ENCODE data around the gene CGB1. TPM values are rescaled to one million over a fixed set of nuclear protein-coding genes. Genes with fewer than 3 reads are reported as not detected.
"Not testable (repeated sequence)": the region's sequence is repeated elsewhere in the genome, so short reads cannot be mapped to it uniquely, and the experiment has no call there.

CGB1 gene
- total and polyA plus RNA-seq, 8 donors = not detected

DNA sequence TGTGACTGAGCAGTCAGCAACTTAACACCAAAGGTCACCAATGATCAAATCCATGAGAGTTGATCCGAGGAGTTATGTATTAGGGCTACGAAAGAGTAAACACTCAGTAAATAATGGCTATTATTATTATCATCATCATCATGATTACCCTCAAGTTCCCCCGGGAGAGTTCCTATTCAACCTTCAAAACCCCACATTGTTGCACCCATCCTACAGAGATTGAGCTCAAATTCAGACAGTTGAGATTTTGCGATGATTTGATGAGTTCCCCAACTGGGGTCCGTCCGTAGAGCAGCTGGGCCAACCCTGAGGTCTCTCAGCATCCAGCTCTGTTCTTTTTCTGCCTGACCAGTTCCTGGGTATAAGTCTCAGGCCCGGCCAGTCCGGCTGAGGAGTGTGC is 1.4 kb upstream of the CGB1 start:
- 73 to 77% methylated on average over 5 to 8 of the region's 8 CpGs for WGBS, 2 donors
- H3K9me3 ChIP-seq; DNase-seq; H3K36me3 ChIP-seq; H3K27me3 ChIP-seq; H3K4me1 ChIP-seq; intact Hi-C loops (cut with DNase I); ATAC-seq; H3K27ac ChIP-seq; FAIRE-seq; H3K4me3 ChIP-seq: not testable (repeated sequence)

DNA sequence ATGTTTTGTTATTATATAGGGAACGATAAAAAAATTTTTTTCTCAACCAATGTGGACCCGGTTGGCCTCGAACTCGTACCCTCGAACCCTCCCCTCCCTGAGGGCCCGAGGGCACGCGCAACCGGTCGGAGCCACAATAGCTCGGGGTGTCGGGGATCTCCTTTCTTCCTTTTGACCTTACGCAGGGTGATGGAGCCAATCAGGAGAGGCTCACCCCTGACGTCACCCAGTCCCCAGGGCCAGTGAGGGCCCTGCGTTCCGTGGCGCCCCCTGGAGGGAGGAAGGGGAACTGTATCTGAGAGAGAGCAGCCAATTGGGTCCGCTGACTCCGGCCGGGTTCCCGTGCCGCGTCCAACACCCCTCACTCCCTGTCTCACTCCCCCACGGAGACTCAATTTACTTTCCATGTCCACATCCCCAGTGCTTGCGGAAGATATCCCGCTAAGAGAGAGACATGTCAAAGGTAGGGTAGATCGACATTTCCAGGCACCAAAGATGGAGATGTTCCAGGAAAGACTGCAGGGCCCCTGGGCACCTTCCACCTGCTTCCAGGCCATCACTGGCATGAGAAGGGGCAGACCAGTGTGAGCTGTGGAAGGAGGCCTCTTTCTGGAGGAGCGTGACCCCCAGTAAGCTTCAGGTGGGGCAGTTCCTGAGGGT is 4.9 kb downstream of the CGB1 start, which contains the start of gene CGB2:
Gene CGB2, plus strand, starts transcription at position 249 of the 660 bp plus-strand sequence. Its CDS starts 206 bp downstream, at position 455.
- peak in 2 of 6 donors; percentile 50 to 59 for DNase-seq
- TF ChIP-seq, protein P1, sequence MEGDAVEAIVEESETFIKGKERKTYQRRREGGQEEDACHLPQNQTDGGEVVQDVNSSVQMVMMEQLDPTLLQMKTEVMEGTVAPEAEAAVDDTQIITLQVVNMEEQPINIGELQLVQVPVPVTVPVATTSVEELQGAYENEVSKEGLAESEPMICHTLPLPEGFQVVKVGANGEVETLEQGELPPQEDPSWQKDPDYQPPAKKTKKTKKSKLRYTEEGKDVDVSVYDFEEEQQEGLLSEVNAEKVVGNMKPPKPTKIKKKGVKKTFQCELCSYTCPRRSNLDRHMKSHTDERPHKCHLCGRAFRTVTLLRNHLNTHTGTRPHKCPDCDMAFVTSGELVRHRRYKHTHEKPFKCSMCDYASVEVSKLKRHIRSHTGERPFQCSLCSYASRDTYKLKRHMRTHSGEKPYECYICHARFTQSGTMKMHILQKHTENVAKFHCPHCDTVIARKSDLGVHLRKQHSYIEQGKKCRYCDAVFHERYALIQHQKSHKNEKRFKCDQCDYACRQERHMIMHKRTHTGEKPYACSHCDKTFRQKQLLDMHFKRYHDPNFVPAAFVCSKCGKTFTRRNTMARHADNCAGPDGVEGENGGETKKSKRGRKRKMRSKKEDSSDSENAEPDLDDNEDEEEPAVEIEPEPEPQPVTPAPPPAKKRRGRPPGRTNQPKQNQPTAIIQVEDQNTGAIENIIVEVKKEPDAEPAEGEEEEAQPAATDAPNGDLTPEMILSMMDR (IDR thresholded peaks at IDR 0.05) = peak in 2 of 4 donors; percentile 24 to 25
- intact Hi-C loops (cut with DNase I); H3K36me3 ChIP-seq; H3K4me1 ChIP-seq; H3K27me3 ChIP-seq; H3K9me3 ChIP-seq; H3K27ac ChIP-seq; H3K4me3 ChIP-seq; FAIRE-seq: not testable (repeated sequence)
- peak in 3 of 4 donors; percentile 50 to 70 (median 53) for ATAC-seq
- 16 to 23% methylated on average over 28 of the region's 28 CpGs for WGBS, 2 donors

DNA sequence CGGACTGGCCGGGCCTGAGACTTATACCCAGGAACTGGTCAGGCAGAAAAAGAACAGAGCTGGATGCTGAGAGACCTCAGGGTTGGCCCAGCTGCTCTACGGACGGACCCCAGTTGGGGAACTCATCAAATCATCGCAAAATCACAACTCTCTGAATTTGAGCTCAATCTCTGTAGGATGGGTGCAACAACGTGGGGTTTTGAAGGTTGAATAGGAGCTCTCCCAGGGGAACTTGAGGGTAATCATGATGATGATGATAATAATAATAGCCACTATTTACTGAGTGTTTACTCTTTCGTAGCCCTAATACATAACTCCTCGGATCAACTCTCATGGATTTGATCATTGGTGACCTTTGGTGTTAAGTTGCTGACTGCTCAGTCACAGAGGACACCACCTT is 6.4 kb downstream of the CGB1 start:
- FAIRE-seq; H3K4me1 ChIP-seq; DNase-seq; H3K27me3 ChIP-seq; intact Hi-C loops (cut with DNase I); H3K4me3 ChIP-seq; ATAC-seq; H3K36me3 ChIP-seq; H3K9me3 ChIP-seq; H3K27ac ChIP-seq: not testable (repeated sequence)
- WGBS, 2 donors = 36 to 75% methylated on average over 1 to 5 of the region's 8 CpGs

DNA sequence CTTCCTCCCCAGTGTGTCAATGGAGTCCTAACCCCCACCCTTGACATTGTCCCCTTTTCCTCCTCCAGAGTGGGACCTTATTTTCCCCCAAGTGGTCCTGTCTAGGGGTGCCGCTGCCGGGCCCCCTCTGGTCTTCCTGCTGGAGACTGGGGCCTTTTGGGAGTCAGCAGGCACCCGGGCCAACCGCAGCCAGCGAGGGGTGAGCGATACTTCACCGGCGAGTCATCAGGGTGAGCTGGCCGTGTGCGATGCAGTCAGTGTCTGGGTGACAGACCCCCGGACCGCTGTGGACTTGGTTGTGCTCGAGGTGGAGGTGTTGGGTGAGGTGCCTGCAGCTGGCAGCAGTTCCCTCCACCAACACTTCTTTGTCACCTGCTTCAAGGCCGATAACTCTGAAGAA is 6.9 kb downstream of the CGB1 start:
- H3K27ac ChIP-seq; FAIRE-seq; DNase-seq; H3K4me3 ChIP-seq; intact Hi-C loops (cut with DNase I); H3K27me3 ChIP-seq; H3K4me1 ChIP-seq; H3K9me3 ChIP-seq; H3K36me3 ChIP-seq; ATAC-seq: not testable (repeated sequence)
- WGBS, 2 donors = 78 to 79% methylated on average over 9 to 14 of the region's 14 CpGs

DNA sequence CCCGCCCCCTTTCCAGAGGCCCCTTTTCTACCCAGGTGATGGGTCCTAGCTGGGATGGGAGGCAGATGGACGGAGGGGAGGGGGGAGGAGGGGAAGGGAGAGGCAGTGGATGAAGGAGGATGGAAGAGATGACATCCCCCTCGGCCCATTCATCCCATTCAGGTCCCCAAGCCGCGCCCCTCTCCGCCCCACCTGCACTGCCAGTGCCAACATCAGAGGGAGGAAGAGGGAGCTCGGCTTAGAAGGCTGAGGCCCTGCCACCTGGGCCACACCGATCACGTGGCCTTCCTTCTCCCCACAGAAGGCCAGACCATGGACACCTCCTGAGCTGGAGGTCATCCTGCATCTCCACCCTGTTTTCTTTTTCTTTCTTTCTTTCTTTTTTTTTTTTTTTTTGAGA is 8.0 kb downstream of the CGB1 start:
- H3K27ac ChIP-seq; DNase-seq; ATAC-seq; H3K4me3 ChIP-seq; intact Hi-C loops (cut with DNase I); H3K9me3 ChIP-seq; H3K27me3 ChIP-seq; H3K36me3 ChIP-seq; FAIRE-seq; H3K4me1 ChIP-seq: not testable (repeated sequence)
- WGBS, 2 donors = 75% methylated on average over 8 of the region's 9 CpGs; no CpG with 5 or more reads in 1 of the 2 donors

DNA sequence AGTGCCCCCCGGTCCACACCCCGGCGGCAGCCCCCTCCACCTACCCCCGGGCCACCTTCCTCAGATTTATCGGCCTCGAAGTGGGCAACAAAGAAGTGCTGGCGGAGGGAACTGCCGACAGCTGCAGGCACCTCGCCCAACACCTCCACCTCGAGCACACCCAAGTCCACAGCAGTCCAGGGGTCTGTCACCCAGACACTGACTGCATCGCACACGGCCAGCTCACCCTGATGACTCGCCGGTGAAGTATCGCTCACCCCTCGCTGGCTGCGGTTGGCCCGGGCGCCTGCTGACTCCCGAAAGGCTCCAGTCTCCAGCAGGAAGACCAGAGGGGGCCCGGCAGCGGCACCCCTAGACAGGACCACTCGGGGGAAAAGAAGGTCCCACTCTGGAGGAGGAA is 11.1 kb downstream of the CGB1 start:
- H3K27ac ChIP-seq; H3K36me3 ChIP-seq; DNase-seq; H3K4me1 ChIP-seq; FAIRE-seq; ATAC-seq; H3K4me3 ChIP-seq; H3K27me3 ChIP-seq; H3K9me3 ChIP-seq; intact Hi-C loops (cut with DNase I): not testable (repeated sequence)
- WGBS, 2 donors = 72 to 81% methylated on average over 21 to 23 of the region's 23 CpGs

DNA sequence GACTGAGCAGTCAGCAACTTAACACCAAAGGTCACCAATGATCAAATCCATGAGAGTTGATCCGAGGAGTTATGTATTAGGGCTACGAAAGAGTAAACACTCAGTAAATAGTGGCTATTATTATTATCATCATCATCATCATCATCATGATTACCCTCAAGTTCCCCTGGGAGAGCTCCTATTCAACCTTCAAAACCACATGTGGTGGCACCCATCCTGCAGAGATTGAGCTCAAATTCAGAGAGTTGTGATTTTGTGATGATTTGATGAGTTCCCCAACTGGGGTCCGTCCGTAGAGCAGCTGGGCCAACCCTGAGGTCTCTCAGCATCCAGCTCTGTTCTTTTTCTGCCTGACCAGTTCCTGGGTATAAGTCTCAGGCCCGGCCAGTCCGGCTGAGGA is 11.6 kb downstream of the CGB1 start:
- H3K4me3 ChIP-seq; FAIRE-seq; H3K27ac ChIP-seq; ATAC-seq; intact Hi-C loops (cut with DNase I); DNase-seq; H3K27me3 ChIP-seq; H3K9me3 ChIP-seq; H3K36me3 ChIP-seq; H3K4me1 ChIP-seq: not testable (repeated sequence)
- 68 to 90% methylated on average over 3 to 4 of the region's 6 CpGs for WGBS, 2 donors

DNA sequence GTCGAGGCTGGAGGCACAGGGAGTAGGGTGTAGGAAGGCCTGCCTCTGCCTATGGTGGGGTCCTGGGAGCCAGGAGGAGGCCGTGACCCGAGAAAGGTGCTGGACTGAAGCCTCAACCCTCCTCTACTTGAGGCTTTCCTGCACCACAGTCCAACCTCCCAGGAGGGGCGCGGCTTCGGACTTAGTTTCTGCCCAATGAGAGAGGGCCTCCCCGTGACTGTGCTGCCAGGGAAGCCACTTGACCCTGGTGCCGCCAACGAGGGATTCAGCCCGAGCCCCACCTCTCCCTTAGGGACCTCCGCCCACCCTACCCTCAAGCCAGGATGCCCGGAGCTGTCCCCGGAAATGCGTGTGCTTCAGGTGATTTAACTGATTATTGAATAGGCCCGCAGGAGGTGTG is 12.5 kb downstream of the CGB1 start, which contains the start of gene CGB3:
Gene CGB3, minus strand, starts transcription at position 101 of the 400 bp plus-strand sequence. CDS start 362 bp downstream, outside the sequence.
- H3K36me3 ChIP-seq; intact Hi-C loops (cut with DNase I); H3K4me3 ChIP-seq; DNase-seq; H3K27me3 ChIP-seq; H3K27ac ChIP-seq; H3K9me3 ChIP-seq; ATAC-seq; H3K4me1 ChIP-seq; FAIRE-seq: not testable (repeated sequence)
- 61 to 70% methylated on average over 10 to 13 of the region's 15 CpGs for WGBS, 2 donors
